DMS114 treated with DMSO at 0.1 percent for 48 hours (cell line): ENCODE results near the gene LAMA4.

Source experiments
- DNase-seq: peaks from one replicate; lab custom pipeline; 2025; ENCODE audit not compliant: unreplicated experiment; lab: John Stamatoyannopoulos, UW

Gene LAMA4

GRCh38 chr6:112193535-112194051, 60.8 kb downstream of the LAMA4 start:
- no peak for DNase-seq

DNA sequence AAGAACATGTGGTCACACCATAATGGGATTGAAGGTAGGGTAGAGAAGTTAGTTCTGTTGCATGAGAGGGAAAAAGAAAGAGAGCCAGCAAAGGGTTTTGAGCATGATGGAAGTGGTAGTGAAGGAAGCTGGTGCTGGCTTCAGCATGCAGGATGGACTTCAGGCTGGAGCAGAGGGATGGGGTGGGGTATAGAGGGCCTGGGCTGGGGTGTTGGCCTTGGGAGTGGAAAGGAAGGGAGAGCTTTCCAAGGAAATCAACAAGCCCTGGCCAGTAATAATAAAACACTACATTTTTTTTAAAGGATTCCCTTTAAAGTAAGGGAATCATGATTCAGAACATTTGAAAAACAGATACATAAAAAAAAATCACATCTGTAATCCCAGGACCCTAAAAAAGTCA, 61.2 kb downstream of the LAMA4 start:
- DNase-seq: no peak

DNA sequence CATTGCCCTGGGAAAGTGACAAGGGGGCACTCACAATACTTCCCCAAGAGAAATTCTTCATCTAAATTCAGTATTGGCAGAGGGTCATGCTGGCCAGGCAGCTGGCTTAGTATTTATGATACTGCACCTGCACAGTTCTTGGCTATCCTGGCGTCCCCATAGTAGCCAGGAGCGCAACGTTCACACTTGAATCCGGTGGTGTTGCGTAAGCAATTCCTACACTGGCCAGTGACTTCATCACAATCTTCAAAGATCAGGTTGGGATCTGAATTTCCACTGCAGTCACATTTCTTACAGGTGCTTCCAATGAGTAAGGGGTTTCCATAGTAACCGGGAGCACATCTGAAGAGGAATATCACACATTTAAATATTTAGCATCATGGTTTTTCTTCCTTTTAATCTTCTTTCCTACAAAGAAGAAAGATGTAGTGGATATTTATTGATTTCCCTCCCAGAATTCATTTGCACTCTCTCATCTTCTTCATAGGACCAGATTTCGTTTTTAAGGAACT, 62.8 kb downstream of the LAMA4 start:
- no peak for DNase-seq

- no peak for DNase-seq
Measured at GRCh38 chr6:112190164-112190563, 64.2 kb downstream of the LAMA4 start.

DNA sequence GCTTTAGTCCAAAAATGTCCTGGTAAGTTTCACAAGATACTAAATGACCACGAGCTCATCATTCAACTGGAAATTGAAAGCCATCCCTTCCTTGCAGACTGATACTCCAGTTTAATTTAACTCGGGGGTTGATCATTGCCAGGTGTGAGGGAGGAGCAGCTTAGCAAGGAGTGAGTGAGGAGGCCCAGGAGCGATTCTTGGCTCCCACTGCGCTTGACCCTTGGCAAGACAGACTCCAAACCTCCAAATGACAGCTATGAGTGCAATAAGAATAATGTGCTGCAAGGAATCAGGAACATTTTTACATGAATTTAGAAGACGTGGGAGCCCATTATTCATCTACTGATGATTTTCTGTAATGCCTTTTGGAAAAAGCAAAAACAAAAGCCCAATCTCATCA, 64.9 kb downstream of the LAMA4 start:
- no peak for DNase-seq

- no peak for DNase-seq
Measured at GRCh38 chr6:112188906-112189305, 65.5 kb downstream of the LAMA4 start.

- no peak for DNase-seq
Measured at GRCh38 chr6:112187736-112188135, 66.6 kb downstream of the LAMA4 start.

GRCh38 chr6:112184951-112185350, 69.4 kb downstream of the LAMA4 start:
- no peak for DNase-seq

- no peak for DNase-seq
Measured at GRCh38 chr6:112183271-112183671, 71.1 kb downstream of the LAMA4 start.

DNA sequence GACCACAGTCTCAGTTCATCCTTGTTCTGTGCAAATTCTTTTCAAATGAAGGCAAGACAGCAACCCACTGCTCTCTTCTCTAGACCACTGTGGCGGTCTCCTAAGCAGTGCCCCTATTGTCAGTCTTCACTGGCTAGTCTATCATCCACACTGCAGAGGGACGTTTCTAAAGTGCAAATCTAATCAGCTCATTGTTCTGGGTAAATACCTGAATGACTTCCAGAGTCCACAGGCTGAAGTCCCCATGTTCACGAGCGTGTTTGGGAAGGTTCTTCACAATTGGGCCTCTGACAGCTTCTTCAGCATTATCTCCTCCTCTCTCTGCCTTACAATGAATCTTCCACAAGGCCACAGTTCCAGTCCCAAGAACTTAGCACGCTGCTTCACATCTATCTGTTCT, 73.2 kb downstream of the LAMA4 start:
- DNase-seq: no peak

- DNase-seq: peak; percentile 85
Measured at GRCh38 chr6:112180095-112180820, 74.1 kb downstream of the LAMA4 start.

- DNase-seq: no peak
Measured at GRCh38 chr6:112179631-112180030, 74.7 kb downstream of the LAMA4 start.

DNA sequence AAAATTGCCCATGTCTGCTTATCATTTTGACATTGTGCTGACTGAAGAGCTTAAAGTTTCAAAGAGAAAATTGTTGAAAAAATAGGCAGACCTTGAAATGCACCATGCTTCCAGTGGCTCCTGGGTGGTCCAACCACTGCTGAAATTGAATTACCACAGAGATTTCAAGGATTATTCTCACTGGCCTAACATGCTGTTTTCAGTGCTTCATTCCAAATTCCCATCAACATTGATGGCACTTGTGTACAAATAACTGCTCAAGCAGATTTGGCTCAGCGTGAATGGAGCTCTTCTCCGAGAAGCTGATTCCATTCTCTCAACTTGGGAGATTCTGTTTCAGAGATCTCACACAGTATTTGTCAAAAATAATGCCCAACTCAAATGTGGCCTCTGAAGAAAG, 75.5 kb downstream of the LAMA4 start:
- no peak for DNase-seq

- DNase-seq: no peak
Measured at GRCh38 chr6:112177092-112177491, 77.3 kb downstream of the LAMA4 start.

GRCh38 chr6:112176175-112176574, 78.2 kb downstream of the LAMA4 start:
- DNase-seq: no peak

- DNase-seq: no peak
Measured at GRCh38 chr6:112173221-112173804, 81.1 kb downstream of the LAMA4 start.

- DNase-seq: no peak
Measured at GRCh38 chr6:112172540-112172939, 81.8 kb downstream of the LAMA4 start.

DNA sequence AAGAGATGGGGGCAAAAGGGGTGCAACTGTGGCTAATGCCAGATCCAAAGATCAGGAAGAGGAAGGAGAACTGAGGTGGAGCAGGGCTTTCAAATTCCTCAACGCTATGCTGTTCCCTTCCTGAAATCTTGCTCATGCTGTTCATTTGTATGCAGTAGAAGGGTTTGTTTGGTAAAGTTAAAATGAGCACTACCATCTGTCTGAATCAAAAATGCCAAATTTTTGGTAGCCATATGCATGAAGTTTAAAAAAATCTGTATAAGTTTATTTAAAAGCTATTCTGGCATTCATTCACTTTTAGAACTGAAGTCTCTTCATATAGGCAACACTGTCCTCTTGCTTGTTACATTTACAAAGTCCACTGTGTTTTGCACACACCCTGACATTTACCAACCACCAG, 84.8 kb downstream of the LAMA4 start:
- no peak for DNase-seq

DNA sequence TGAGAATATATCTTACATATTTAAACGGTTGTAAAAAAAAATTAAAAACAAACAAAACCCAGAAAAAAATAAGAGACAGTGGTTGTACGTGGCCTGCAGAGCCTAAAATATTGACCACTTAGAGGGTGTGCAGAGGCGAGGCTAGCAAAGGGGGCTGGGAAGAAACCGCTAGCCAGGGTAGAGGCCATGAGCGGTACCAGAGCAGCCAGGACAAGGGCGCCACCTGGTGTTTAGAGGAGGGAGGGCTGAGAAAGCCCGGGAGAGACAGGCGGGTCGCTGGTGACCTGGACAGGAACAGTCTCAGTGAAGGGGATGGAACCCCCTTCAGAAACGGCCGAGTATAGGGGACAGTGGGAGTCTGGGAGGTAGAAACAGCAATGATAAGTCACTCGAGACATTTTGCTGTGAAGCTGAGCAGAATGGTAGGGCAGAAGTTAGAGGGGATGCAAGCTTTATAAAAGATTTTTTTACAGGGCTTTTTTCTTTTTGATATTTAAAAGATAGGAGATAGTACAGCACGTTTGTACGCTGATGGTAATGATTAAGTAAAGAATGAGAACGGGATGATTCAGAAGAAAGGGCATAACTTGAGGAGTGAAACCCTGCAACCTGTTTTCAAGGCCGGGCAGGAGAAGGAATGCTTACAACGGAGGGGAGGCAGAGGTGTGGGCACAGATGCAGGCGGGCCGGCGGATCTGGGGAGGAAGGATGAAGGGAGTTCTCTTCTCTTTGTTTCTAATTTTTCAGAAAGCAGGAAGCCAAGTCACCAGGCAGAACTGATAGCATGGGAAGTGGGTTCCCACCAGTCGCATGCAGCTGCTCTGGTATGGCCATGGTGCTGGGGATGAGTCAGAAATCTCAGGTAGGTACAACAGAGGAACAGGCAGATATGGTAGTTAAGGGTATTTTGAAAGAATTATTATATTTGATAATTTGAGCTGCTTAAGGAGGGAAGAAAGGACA, 90.8 kb downstream of the LAMA4 start:
- DNase-seq: peak; percentile 73

GRCh38 chr6:112160745-112161144, 93.6 kb downstream of the LAMA4 start:
- no peak for DNase-seq

GRCh38 chr6:112156668-112157067, 97.7 kb downstream of the LAMA4 start:
- DNase-seq: no peak
